GM19467 (cell line): ENCODE data around the gene STAT5B.
"Not testable (repeated sequence)": the region's sequence is repeated elsewhere in the genome, so short reads cannot be mapped to it uniquely, and the experiment has no call there.

Source experiments
- ATAC-seq: cut with Tn5 transposase; IDR thresholded peaks from one replicate; pipeline ENCODE4 v1.9.1; 2021; ENCODE audit warnings: mild to moderate bottlenecking, moderate library complexity; ENCODE audit not compliant: unreplicated experiment

The STAT5B gene

GRCh38 chr17:42271006-42271778, 5.0 kb downstream of the STAT5B start:
- no peak for ATAC-seq

- ATAC-seq = no peak
Measured at GRCh38 chr17:42270596-42270995, 5.6 kb downstream of the STAT5B start.

GRCh38 chr17:42270170-42270535, 6.0 kb downstream of the STAT5B start:
- no peak for ATAC-seq

GRCh38 chr17:42268236-42268635, 8.0 kb downstream of the STAT5B start:
- ATAC-seq = no peak

- ATAC-seq = no peak
Measured at GRCh38 chr17:42266918-42267766, 9.0 kb downstream of the STAT5B start.

GRCh38 chr17:42266462-42266861, 9.7 kb downstream of the STAT5B start:
- no peak for ATAC-seq

GRCh38 chr17:42264366-42264765, 11.8 kb downstream of the STAT5B start:
- ATAC-seq = not testable (repeated sequence)

- ATAC-seq = no peak
Measured at GRCh38 chr17:42260318-42260717, 15.9 kb downstream of the STAT5B start.

- no peak for ATAC-seq
Measured at GRCh38 chr17:42255445-42255844, 20.7 kb downstream of the STAT5B start.

GRCh38 chr17:42253578-42253977, 22.6 kb downstream of the STAT5B start:
- no peak for ATAC-seq

- ATAC-seq = no peak
Measured at GRCh38 chr17:42252597-42253550, 23.3 kb downstream of the STAT5B start.

- ATAC-seq = no peak
Measured at GRCh38 chr17:42251115-42251514, 25.1 kb downstream of the STAT5B start.

- no peak for ATAC-seq
Measured at GRCh38 chr17:42249681-42250446, 26.3 kb downstream of the STAT5B start.

GRCh38 chr17:42248351-42249179, 27.6 kb downstream of the STAT5B start:
- peak; percentile 58 for ATAC-seq

GRCh38 chr17:42247734-42248133, 28.5 kb downstream of the STAT5B start:
- no peak for ATAC-seq

GRCh38 chr17:42246515-42246914, 29.7 kb downstream of the STAT5B start:
- no peak for ATAC-seq

GRCh38 chr17:42245183-42245582, 31.0 kb downstream of the STAT5B start:
- ATAC-seq = not testable (repeated sequence)

- not testable (repeated sequence) for ATAC-seq
Measured at GRCh38 chr17:42244116-42244515, 32.1 kb downstream of the STAT5B start.

- ATAC-seq = no peak
Measured at GRCh38 chr17:42243493-42243982, 32.7 kb downstream of the STAT5B start.
